Kidney (tissue), 14 donors: ENCODE data around the gene MYO16. TPM values are rescaled to one million over a fixed set of nuclear protein-coding genes. Genes with fewer than 3 reads are reported as not detected.

Source experiments
- DNase-seq, 5 donors: peaks; one replicate each; pipeline ENCODE4 v3.0.0-alpha.2; 2013 to 2020
- FAIRE-seq: peaks from 2 replicates; lab custom pipeline; 2012; peaks lifted over from hg19 to GRCh38; lab: Jason Lieb, UNC
- H3K27ac ChIP-seq, 2 donors: one replicate each; pipeline ENCODE4 v1.7.0; 2013; ENCODE audit warnings: low read depth in 2 of 2, low read length in 2 of 2, inconsistent platforms in 1 of 2
- H3K27me3 ChIP-seq: one replicate; pipeline ENCODE4 v1.7.1; 2013; ENCODE audit warnings: low read length, inconsistent platforms; ENCODE audit not compliant: control insufficient read depth, insufficient read depth
- H3K36me3 ChIP-seq, 3 donors: one replicate each; pipeline versions ENCODE4 v1.7.0 to v1.7.1; 2013; ENCODE audit warnings: low read length in 3 of 3, control low read depth in 1 of 3, inconsistent platforms in 1 of 3; ENCODE audit not compliant: insufficient read depth in 3 of 3, control insufficient read depth in 2 of 3
- H3K4me1 ChIP-seq, 3 donors: one replicate each; pipeline versions ENCODE4 v1.7.0 to v1.7.1; 2013; ENCODE audit warnings: low read length in 3 of 3, inconsistent platforms in 1 of 3, low read depth in 1 of 3; ENCODE audit not compliant: control insufficient read depth in 2 of 3, insufficient read depth in 2 of 3
- H3K4me3 ChIP-seq, 3 donors: one replicate each; pipeline versions ENCODE4 v1.7.0 to v1.8.1; 2013; ENCODE audit warnings: low read length in 3 of 3, control low read depth in 1 of 3, inconsistent platforms in 1 of 3
- H3K9ac ChIP-seq, 3 donors: one replicate each; pipeline versions ENCODE4 v1.7.0 to v1.7.1; 2013; ENCODE audit warnings: low read length in 3 of 3, control low read depth in 1 of 3, inconsistent platforms in 1 of 3
- H3K9me3 ChIP-seq, 3 donors: one replicate each; pipeline versions ENCODE4 v1.7.0 to v1.7.1; 2013; ENCODE audit warnings: low read length in 3 of 3, control low read depth in 1 of 3, inconsistent platforms in 1 of 3; ENCODE audit not compliant: control insufficient read depth in 2 of 3, insufficient read depth in 1 of 3
- CTCF ChIP-seq: IDR thresholded peaks from 3 replicates; pipeline ENCODE4 v1.5.1; 2012; ENCODE audit warnings: mild to moderate bottlenecking, moderate library complexity, borderline replicate concordance; ENCODE audit not compliant: insufficient read depth; ENCODE audit errors: extremely low read depth
- intact Hi-C: fragments of 100-400 bp; cut with DNase I; formaldehyde crosslinking; loops from one replicate; pipeline ENCODE4 v1.11.1; 2022
- polyA plus RNA-seq: library from polyadenylated mRNA; stranded (reverse); fragments of 350-450 nt; fragmentation: Illumina TruSeq; extraction: RNeasy Lipid Tissue Mini Kit (QIAGEN cat#74804); gene quantifications from one replicate; pipeline ENCODE4 v1.2.3, GENCODE V29; 2014; ENCODE audit warnings: low read depth, low replicate concordance; ENCODE audit not compliant: insufficient read depth
- total RNA-seq: library from RNA; stranded (reverse); fragmentation: NEBNext Ultra II Directional; extraction: Animal tissue kit (Norgen Biotek cat#: 25700); gene quantifications from one replicate; pipeline ENCODE4 v1.2.1, GENCODE V29; 2021
- donor health status: control.
- donor health status: control.
- donor health status: control.
- donor health status: control.
- donor health status: control.
- donor health status: DM: yes; HTN: yes; CAD: no.
- donor health status: Normal renal cell carcinoma (clear cell type).

The MYO16 gene
- total and polyA plus RNA-seq, 2 donors from 2014 or later = 0.22 to 0.43 TPM

- Histone ChIP-seq H3K9me3 (no peaks in the 10 kb centered on the region), H3K4me3 (no peak overlapping the region), H3K4me1 (no peaks in the 10 kb centered on the region), H3K27ac (no peak overlapping the region), H3K9ac (no peak overlapping the region), H3K27me3 (no peaks in the 10 kb centered on the region), H3K36me3 (no peaks in the 10 kb centered on the region)
- no peak for FAIRE-seq
- intact Hi-C loops = no loop called here
- no peak for TF ChIP-seq CTCF
- DNase-seq = no peak
Measured at GRCh38 chr13:109101550-109102144, 472.2 kb downstream of the MYO16 start.

- no peak for FAIRE-seq
- Histone ChIP-seq H3K9ac (no peak overlapping the region), H3K27ac (no peak overlapping the region), H3K4me3 (no peak overlapping the region), H3K4me1 (no peaks in the 10 kb centered on the region), H3K27me3 (no peaks in the 10 kb centered on the region), H3K9me3 (no peaks in the 10 kb centered on the region), H3K36me3 (no peaks in the 10 kb centered on the region)
- TF ChIP-seq CTCF = no peak
- intact Hi-C loops = no loop called here
- no peak for DNase-seq
Measured at GRCh38 chr13:109105899-109106298, 476.5 kb downstream of the MYO16 start.

- FAIRE-seq (no peak), DNase-seq (no peak)
- Histone ChIP-seq H3K4me3 (no peak overlapping the region), H3K4me1 (no peaks in the 10 kb centered on the region), H3K36me3 (no peaks in the 10 kb centered on the region), H3K27ac (no peak overlapping the region), H3K9me3 (no peaks in the 10 kb centered on the region), H3K9ac (no peak overlapping the region), H3K27me3 (no peaks in the 10 kb centered on the region)
- no peak for TF ChIP-seq CTCF
- intact Hi-C loops = no loop called here
Measured at GRCh38 chr13:109110159-109110558, 480.7 kb downstream of the MYO16 start.

- TF ChIP-seq CTCF = no peak
- Histone ChIP-seq H3K4me1 (no peaks in the 10 kb centered on the region), H3K9ac (no peak overlapping the region), H3K27ac (no peak overlapping the region), H3K9me3 (no peaks in the 10 kb centered on the region), H3K27me3 (no peaks in the 10 kb centered on the region), H3K4me3 (no peak overlapping the region), H3K36me3 (no peaks in the 10 kb centered on the region)
- FAIRE-seq = no peak
- intact Hi-C loops = no loop called here
- DNase-seq = no peak
Measured at GRCh38 chr13:109111141-109111540, 481.7 kb downstream of the MYO16 start.
